ENCODE results near the gene ERRFI1.
"Not testable (repeated sequence)": the region's sequence is repeated elsewhere in the genome, so short reads cannot be mapped to it uniquely, and the experiment has no call there.

GRCh38 chr1:7963841-7964240 is 62.3 kb downstream of the ERRFI1 start:
- TF ChIP-seq POLR2A (IDR thresholded peaks at IDR 0.05; ENCODE audit: extremely low read depth, insufficient read length): not testable (repeated sequence)
- TF ChIP-seq, protein P1, sequence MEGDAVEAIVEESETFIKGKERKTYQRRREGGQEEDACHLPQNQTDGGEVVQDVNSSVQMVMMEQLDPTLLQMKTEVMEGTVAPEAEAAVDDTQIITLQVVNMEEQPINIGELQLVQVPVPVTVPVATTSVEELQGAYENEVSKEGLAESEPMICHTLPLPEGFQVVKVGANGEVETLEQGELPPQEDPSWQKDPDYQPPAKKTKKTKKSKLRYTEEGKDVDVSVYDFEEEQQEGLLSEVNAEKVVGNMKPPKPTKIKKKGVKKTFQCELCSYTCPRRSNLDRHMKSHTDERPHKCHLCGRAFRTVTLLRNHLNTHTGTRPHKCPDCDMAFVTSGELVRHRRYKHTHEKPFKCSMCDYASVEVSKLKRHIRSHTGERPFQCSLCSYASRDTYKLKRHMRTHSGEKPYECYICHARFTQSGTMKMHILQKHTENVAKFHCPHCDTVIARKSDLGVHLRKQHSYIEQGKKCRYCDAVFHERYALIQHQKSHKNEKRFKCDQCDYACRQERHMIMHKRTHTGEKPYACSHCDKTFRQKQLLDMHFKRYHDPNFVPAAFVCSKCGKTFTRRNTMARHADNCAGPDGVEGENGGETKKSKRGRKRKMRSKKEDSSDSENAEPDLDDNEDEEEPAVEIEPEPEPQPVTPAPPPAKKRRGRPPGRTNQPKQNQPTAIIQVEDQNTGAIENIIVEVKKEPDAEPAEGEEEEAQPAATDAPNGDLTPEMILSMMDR (IDR thresholded peaks at IDR 0.05; ENCODE audit: low read depth, low read length): not testable (repeated sequence)

All from NB4 (cell line).